HL-60 (cell line): Measurements from ENCODE around the gene BCL2A1.
"Not testable (repeated sequence)": the region's sequence is repeated elsewhere in the genome, so short reads cannot be mapped to it uniquely, and the experiment has no call there.

Experiments
- CTCF ChIP-seq: IDR thresholded peaks from one replicate; pipeline ENCODE4 v1.5.1; 2011; ENCODE audit warnings: low read length, control low read depth, inconsistent platforms; ENCODE audit not compliant: insufficient read depth
- POLR2AphosphoS5 ChIP-seq: IDR thresholded peaks from 2 replicates; pipeline ENCODE4 v1.6.1; 2012; ENCODE audit warnings: low read depth
- REST ChIP-seq: IDR thresholded peaks from 2 replicates; pipeline ENCODE4 v1.6.1; 2012; ENCODE audit warnings: low read depth; ENCODE audit not compliant: insufficient replicate concordance
- SPI1 ChIP-seq: IDR thresholded peaks from 2 replicates; pipeline ENCODE4 v1.6.1; 2012; ENCODE audit warnings: low read depth, mild to moderate bottlenecking, borderline replicate concordance

GRCh38 chr15:79926116-79926515, 44.9 kb downstream of the BCL2A1 start:
- TF ChIP-seq CTCF, SPI1, POLR2AphosphoS5, REST: not testable (repeated sequence)
